Neural progenitor cell (in vitro differentiated cells): ENCODE data around the gene BUD23. TPM values are rescaled to one million over a fixed set of nuclear protein-coding genes. Genes with fewer than 3 reads are reported as not detected.

Experiments used
- DNase-seq: peaks from one replicate; pipeline ENCODE4 v3.0.0-alpha.2; 2016; ENCODE audit warnings: low spot score
- H2AFZ ChIP-seq: fragments of 200-600 bp; sonication (generic); replicated peaks from 2 replicates; pipeline ENCODE4 v1.6.1; 2016; ENCODE audit warnings: antibody characterized with exemption
- H3F3A ChIP-seq: fragments of 200-600 bp; sonication (generic); 2 replicates; pipeline ENCODE4 v1.6.1; 2016; ENCODE audit warnings: antibody characterized with exemption, low read depth
- H3K27ac ChIP-seq: fragments of 200-600 bp; sonication (generic); 2 replicates; pipeline ENCODE4 v1.5.1; 2016; ENCODE audit warnings: mild to moderate bottlenecking
- H3K27me3 ChIP-seq: fragments of 200-600 bp; sonication (generic); 2 replicates; pipeline ENCODE4 v1.6.1; 2016; ENCODE audit warnings: mild to moderate bottlenecking, moderate library complexity
- H3K36me3 ChIP-seq: fragments of 200-600 bp; sonication (generic); 2 replicates; pipeline ENCODE4 v1.5.1; 2016
- H3K4me1 ChIP-seq: fragments of 200-600 bp; sonication (generic); 2 replicates; pipeline ENCODE4 v1.6.1; 2016; ENCODE audit warnings: mixed run types
- H3K4me2 ChIP-seq: fragments of 200-600 bp; sonication (generic); 2 replicates; pipeline ENCODE4 v1.6.1; 2016
- H3K4me3 ChIP-seq: fragments of 200-600 bp; sonication (generic); 2 replicates; pipeline ENCODE4 v1.5.1; 2016
- H3K79me2 ChIP-seq: fragments of 200-600 bp; sonication (generic); 2 replicates; pipeline ENCODE4 v1.6.1; 2016; ENCODE audit warnings: low read depth
- H3K9ac ChIP-seq: fragments of 200-600 bp; sonication (generic); 2 replicates; pipeline ENCODE4 v1.6.1; 2016
- H3K9me3 ChIP-seq: fragments of 200-600 bp; sonication (generic); 2 replicates; pipeline ENCODE4 v1.5.1; 2016; ENCODE audit warnings: low read depth
- H4K20me1 ChIP-seq: fragments of 200-600 bp; sonication (generic); 2 replicates; pipeline ENCODE4 v1.6.1; 2016; ENCODE audit warnings: low read depth
- H3K27ac Mint-ChIP-seq: 3 replicates; pipeline ENCODE4 v1.8.0; 2021; ENCODE audit warnings: mixed read lengths
- H3K27me3 Mint-ChIP-seq: 2 replicates; pipeline ENCODE4 v1.8.0; 2022; ENCODE audit warnings: low read depth, mild to moderate bottlenecking, inconsistent platforms, moderate library complexity, mixed read lengths; ENCODE audit not compliant: insufficient read depth
- H3K36me3 Mint-ChIP-seq: 3 replicates; pipeline ENCODE4 v1.8.0; 2021; ENCODE audit warnings: mixed read lengths
- H3K4me1 Mint-ChIP-seq: 3 replicates; pipeline ENCODE4 v1.8.0; 2021; ENCODE audit warnings: mixed read lengths
- H3K4me3 Mint-ChIP-seq: 3 replicates; pipeline ENCODE4 v1.8.0; 2021; ENCODE audit warnings: mild to moderate bottlenecking, moderate library complexity, mixed read lengths
- H3K9me3 Mint-ChIP-seq: 3 replicates; pipeline ENCODE4 v1.8.0; 2020; ENCODE audit warnings: mixed read lengths
- EZH2 ChIP-seq: fragments of 200-600 bp; sonication (generic); IDR thresholded peaks from 2 replicates; pipeline ENCODE4 v1.6.1; 2017; ENCODE audit warnings: antibody characterized with exemption, mild to moderate bottlenecking, moderate library complexity
- EZH2phosphoT487 ChIP-seq: fragments of 200-600 bp; sonication (generic); IDR thresholded peaks from 2 replicates; pipeline ENCODE4 v1.6.1; 2017; ENCODE audit warnings: antibody characterized with exemption
- total RNA-seq: library from RNA; depleted of rRNA; stranded (reverse); fragments of >200 nt; gene quantifications from 2 replicates; pipeline ENCODE4 v1.2.3, GENCODE V29; 2015; ENCODE audit warnings: low replicate concordance
- TF ChIP-seq, protein P1 (sequence below): fragments of 200-600 bp; sonication (generic); IDR thresholded peaks from 2 replicates; pipeline ENCODE4 v1.5.1; 2017; ENCODE audit warnings: antibody characterized with exemption, mild to moderate bottlenecking

Gene BUD23
- total RNA-seq, 1 donor from 2014 or later = 22.8 TPM

DNA sequence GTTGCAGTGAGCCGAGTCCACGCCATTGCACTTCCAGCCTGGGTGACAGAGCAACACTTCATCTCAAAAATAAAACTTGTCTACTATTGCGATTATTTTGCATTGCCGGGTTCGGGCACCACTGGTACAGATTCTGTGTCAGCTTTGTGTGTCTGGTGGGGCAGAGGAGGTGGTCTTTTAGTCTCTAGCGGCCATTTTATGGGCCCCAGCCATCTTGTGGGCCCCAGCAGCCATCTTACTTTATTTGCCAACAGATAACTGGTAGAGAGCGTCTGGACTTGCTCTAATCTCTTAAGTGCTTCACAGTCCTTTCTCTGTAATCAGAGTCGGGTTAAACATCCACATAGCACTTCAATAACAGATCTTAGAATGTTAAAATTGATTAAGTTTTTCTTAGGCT lies 4.9 kb downstream of the BUD23 start:
- no peak overlapping the region for H3K4me2 ChIP-seq
- Mint-ChIP-seq H3K36me3 (peaks cover 15% of the 10 kb centered on the region), H3K9me3 (no peaks in the 10 kb centered on the region), H3K27ac (no peak overlapping the region), H3K4me1 (peaks cover 4% of the 10 kb centered on the region), H3K27me3 (peaks cover 4% of the 10 kb centered on the region), H3K4me3 (no peak overlapping the region)
- no peaks in the 10 kb centered on the region for H3K4me1 ChIP-seq
- no peak overlapping the region for H3K4me3 ChIP-seq
- no peak for TF ChIP-seq EZH2phosphoT487
- TF ChIP-seq, protein P1, sequence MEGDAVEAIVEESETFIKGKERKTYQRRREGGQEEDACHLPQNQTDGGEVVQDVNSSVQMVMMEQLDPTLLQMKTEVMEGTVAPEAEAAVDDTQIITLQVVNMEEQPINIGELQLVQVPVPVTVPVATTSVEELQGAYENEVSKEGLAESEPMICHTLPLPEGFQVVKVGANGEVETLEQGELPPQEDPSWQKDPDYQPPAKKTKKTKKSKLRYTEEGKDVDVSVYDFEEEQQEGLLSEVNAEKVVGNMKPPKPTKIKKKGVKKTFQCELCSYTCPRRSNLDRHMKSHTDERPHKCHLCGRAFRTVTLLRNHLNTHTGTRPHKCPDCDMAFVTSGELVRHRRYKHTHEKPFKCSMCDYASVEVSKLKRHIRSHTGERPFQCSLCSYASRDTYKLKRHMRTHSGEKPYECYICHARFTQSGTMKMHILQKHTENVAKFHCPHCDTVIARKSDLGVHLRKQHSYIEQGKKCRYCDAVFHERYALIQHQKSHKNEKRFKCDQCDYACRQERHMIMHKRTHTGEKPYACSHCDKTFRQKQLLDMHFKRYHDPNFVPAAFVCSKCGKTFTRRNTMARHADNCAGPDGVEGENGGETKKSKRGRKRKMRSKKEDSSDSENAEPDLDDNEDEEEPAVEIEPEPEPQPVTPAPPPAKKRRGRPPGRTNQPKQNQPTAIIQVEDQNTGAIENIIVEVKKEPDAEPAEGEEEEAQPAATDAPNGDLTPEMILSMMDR = no peak
- no peak for TF ChIP-seq EZH2
- H4K20me1 ChIP-seq = peaks cover 3% of the 10 kb centered on the region
- H3K36me3 ChIP-seq = no peaks in the 10 kb centered on the region
- DNase-seq = no peak
- no peaks in the 10 kb centered on the region for H3F3A ChIP-seq
- H2AFZ ChIP-seq = no peak overlapping the region
- H3K9ac ChIP-seq = no peak overlapping the region
- no peaks in the 10 kb centered on the region for H3K9me3 ChIP-seq
- no peak overlapping the region for H3K27ac ChIP-seq
- no peaks in the 10 kb centered on the region for H3K27me3 ChIP-seq
- peaks cover 34% of the 10 kb centered on the region for H3K79me2 ChIP-seq

DNA sequence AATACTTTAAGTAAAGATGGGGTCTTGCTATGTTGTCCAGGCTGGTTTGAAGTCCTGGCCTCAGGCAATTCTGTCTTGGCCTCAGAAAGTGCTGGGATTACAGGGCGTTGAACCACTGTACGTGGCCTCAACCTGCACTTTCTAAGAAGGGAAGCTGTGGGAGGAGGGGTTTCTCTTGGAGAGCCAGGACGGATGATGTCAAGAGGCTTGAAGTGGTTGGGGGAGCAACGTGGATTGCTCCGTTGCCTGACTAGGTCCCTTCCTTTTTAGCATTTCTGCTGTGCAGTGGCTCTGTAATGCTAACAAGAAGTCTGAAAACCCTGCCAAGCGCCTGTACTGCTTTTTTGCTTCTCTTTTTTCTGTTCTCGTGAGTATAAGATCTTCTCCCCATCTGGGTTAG lies 7.2 kb downstream of the BUD23 start:
- H3K36me3 Mint-ChIP-seq = peaks cover 21% of the 10 kb centered on the region
- H3K4me3 ChIP-seq = no peak overlapping the region
- no peaks in the 10 kb centered on the region for H3K36me3 ChIP-seq

DNA sequence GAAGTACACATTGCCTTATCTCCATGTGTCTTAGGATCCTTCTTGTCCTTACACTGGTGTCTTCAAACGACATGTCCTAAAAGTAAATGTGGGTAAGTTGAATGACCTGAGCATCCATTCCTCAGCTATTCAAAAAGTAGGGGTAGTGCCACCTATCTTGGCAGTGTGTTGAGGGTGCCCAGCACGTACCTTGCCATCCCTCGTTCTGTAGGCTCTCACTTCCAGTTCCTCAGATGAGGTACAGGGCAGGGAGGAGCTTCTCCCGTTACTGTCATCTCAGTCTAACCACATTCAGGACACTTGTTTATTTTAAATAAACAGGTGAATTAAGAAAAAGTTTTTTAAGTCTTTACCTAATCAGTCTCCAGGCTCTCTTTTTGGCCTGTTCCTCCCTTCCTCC lies 13.0 kb downstream of the BUD23 start:
- no peaks in the 10 kb centered on the region for H3K79me2 ChIP-seq
- H3K9ac ChIP-seq = no peak overlapping the region
- DNase-seq = no peak
- Mint-ChIP-seq H3K9me3 (no peaks in the 10 kb centered on the region), H3K27ac (no peak overlapping the region), H3K4me3 (no peak overlapping the region), H3K4me1 (no peaks in the 10 kb centered on the region), H3K36me3 (peaks cover 18% of the 10 kb centered on the region), H3K27me3 (peaks cover 7% of the 10 kb centered on the region)
- no peak overlapping the region for H3K4me3 ChIP-seq
- H4K20me1 ChIP-seq = no peaks in the 10 kb centered on the region
- no peaks in the 10 kb centered on the region for H3K36me3 ChIP-seq
- TF ChIP-seq, protein P1 = no peak
- TF ChIP-seq EZH2 = no peak
- no peak for TF ChIP-seq EZH2phosphoT487
- no peaks in the 10 kb centered on the region for H3K4me1 ChIP-seq
- no peaks in the 10 kb centered on the region for H3F3A ChIP-seq
- no peak overlapping the region for H3K4me2 ChIP-seq
- no peaks in the 10 kb centered on the region for H3K27me3 ChIP-seq
- no peak overlapping the region for H2AFZ ChIP-seq
- no peaks in the 10 kb centered on the region for H3K9me3 ChIP-seq
- no peak overlapping the region for H3K27ac ChIP-seq

More for the DNA sequence above, 7.2 kb downstream of the BUD23 start:
- DNase-seq = no peak
- Mint-ChIP-seq H3K9me3 (no peaks in the 10 kb centered on the region), H3K4me3 (no peak overlapping the region), H3K27me3 (no peaks in the 10 kb centered on the region), H3K27ac (no peak overlapping the region), H3K4me1 (no peaks in the 10 kb centered on the region)
- no peak for TF ChIP-seq EZH2phosphoT487
- TF ChIP-seq, protein P1 = no peak
- TF ChIP-seq EZH2 = no peak
- peaks cover 3% of the 10 kb centered on the region for H4K20me1 ChIP-seq
- peaks cover 12% of the 10 kb centered on the region for H3K79me2 ChIP-seq
- H3F3A ChIP-seq = no peaks in the 10 kb centered on the region
- H3K4me1 ChIP-seq = no peaks in the 10 kb centered on the region
- H3K9ac ChIP-seq = no peak overlapping the region
- no peak overlapping the region for H3K4me2 ChIP-seq
- no peak overlapping the region for H2AFZ ChIP-seq
- no peak overlapping the region for H3K27ac ChIP-seq
- H3K27me3 ChIP-seq = no peaks in the 10 kb centered on the region
- no peaks in the 10 kb centered on the region for H3K9me3 ChIP-seq

DNA sequence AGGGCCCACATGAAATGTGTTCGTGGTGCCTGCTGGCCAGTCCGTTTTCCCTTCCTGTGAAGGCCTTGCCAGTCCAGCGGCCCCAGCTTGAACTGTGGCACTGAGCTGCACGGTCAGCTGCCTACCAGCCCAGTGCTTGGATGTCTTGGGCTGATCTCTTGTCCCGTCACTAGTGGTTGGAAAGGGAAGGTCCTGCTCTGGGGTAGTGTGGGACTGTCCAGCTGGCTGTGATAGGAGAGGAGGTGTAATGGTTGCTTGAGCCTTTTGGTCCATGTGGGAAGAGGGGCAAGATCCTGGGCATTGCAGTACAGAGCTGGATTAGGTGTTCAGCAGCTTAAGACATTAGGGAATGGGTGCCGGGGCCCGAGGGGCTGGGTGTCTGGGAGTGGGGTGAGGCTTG lies 15.0 kb downstream of the BUD23 start:
- DNase-seq = no peak
- no peaks in the 10 kb centered on the region for H3K36me3 ChIP-seq
- Mint-ChIP-seq H3K9me3 (no peaks in the 10 kb centered on the region), H3K4me1 (peaks cover 14% of the 10 kb centered on the region), H3K4me3 (no peak overlapping the region), H3K27ac (no peak overlapping the region), H3K36me3 (peaks cover 21% of the 10 kb centered on the region), H3K27me3 (peaks cover 9% of the 10 kb centered on the region)
- peaks cover 3% of the 10 kb centered on the region for H3K4me1 ChIP-seq
- TF ChIP-seq EZH2phosphoT487 (no peak), EZH2 (no peak)
- TF ChIP-seq, protein P1 = no peak
- H3K27ac ChIP-seq = no peak overlapping the region
- H3K4me2 ChIP-seq = no peak overlapping the region
- peaks cover 9% of the 10 kb centered on the region for H3F3A ChIP-seq
- H3K79me2 ChIP-seq = no peaks in the 10 kb centered on the region
- no peaks in the 10 kb centered on the region for H3K9me3 ChIP-seq
- no peak overlapping the region for H2AFZ ChIP-seq
- H4K20me1 ChIP-seq = peaks cover 4% of the 10 kb centered on the region
- no peaks in the 10 kb centered on the region for H3K27me3 ChIP-seq
- no peak overlapping the region for H3K4me3 ChIP-seq
- H3K9ac ChIP-seq = no peak overlapping the region
